Suppressor macrophage (primary cell): ENCODE results near the gene TIGD6.
"Not testable (repeated sequence)": the region's sequence is repeated elsewhere in the genome, so short reads cannot be mapped to it uniquely, and the experiment has no call there.

ENCODE experiments used
- DNase-seq, 4 experiments: peaks; one replicate each; pipeline ENCODE4 v3.0.0-alpha.2; 2020 to 2022

The TIGD6 gene

GRCh38 chr5:149969181-149969930 is 31.1 kb downstream of the TIGD6 start:
- no peak for DNase-seq

DNA sequence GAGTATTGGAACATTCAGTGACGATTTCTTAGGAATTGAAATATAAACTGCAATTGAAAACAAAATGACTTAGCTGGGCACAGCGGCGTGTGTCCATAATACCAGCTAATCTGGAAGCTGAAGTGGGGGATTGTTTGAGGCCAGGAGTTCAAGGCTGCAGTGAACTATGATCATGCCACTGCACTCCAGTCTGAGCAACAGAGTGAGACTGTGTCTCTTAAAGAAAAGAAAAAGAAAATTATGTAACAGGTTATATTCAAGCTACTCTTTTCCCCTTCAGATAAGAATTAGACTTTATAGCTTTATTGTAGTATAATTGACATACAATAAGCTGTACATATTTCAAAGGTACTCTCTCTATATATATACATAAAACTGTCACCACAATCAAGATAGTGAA is 33.5 kb downstream of the TIGD6 start:
- DNase-seq: no peak

DNA sequence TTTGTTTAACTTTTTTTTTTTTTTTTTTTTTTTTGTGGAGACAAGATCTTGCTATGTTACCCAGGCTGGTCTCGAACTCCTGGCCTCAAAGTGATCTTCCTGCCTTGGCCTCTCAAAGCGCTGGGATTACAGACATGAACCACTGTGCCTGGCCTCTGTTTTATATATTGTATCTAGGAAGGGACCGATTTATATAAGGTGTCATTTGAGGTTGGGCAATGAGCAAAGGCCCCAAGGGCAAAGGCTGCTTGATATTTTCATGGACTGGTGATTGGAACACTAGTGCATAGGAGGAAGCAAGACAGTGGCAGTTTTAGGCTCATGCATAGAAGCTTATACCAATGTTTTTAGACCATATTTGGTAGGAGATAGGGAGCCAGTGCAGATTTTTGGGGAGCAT is 36.7 kb downstream of the TIGD6 start:
- DNase-seq: no peak

DNA sequence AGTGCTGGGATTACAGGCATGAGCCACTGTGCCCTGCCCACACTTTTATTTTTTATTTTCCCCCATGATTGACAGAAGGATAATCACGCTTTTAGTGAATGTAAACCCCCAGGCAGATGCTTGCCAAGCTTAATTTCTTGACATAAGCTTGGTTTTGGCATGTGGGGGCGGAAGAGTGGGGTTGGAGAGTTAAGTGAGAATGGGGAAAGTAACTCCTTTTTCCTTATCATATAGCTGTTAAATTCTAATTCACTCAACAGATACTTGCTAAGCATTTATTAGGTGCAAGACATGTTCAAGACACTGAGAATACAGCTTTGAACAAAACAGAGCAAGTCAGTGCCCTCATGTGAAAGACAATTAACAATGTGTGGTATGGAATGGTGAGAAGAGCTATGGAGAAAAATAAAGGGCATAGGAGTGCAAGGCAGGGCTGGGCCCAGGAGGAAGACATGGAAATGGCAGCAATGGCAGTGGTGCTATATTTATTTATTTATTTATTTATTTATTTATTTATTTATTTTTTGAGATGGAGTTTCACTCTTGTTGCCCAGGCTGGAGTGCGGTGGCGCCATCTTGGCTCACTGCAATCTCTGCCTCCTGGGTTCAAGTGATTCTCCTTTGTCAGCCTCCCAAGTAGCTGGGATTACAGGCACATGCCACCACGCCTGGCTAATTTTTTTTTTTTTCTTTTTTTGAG is 37.7 kb downstream of the TIGD6 start:
- no peak for DNase-seq

DNA sequence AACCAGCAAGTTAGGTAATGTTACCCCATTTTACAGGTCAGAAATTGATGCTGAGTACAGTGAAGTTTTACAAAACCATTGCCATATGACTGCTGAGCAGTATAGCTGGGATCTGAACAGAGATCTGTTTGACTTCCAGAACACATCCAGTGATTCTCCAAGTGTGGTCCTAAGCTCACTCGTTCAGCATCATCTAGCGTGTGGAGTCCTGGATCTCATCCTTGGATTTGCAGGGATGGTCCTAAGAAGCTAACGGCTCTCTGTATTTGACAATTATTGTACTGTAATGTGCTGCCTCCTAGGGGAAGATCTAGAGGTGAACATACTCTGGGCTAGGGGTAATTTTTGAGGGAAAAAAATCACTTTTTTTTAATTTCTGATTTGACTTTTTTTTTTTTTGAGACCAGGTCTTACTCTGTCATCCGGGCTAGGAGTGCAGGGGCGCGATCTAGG is 38.5 kb downstream of the TIGD6 start:
- peak; percentile 11 to 41 (median 30) for DNase-seq

- DNase-seq: no peak
Observed at GRCh38 chr5:149961186-149961685, 39.2 kb downstream of the TIGD6 start.

GRCh38 chr5:149960272-149961185 is 39.9 kb downstream of the TIGD6 start, which contains the start of gene SLC26A2:
Gene SLC26A2, plus strand, starts transcription at chr5:149960758. Its CDS starts 16,895 bp downstream, at chr5:149977653.
- DNase-seq: peak; percentile 98 to 99 (median 98)

DNA sequence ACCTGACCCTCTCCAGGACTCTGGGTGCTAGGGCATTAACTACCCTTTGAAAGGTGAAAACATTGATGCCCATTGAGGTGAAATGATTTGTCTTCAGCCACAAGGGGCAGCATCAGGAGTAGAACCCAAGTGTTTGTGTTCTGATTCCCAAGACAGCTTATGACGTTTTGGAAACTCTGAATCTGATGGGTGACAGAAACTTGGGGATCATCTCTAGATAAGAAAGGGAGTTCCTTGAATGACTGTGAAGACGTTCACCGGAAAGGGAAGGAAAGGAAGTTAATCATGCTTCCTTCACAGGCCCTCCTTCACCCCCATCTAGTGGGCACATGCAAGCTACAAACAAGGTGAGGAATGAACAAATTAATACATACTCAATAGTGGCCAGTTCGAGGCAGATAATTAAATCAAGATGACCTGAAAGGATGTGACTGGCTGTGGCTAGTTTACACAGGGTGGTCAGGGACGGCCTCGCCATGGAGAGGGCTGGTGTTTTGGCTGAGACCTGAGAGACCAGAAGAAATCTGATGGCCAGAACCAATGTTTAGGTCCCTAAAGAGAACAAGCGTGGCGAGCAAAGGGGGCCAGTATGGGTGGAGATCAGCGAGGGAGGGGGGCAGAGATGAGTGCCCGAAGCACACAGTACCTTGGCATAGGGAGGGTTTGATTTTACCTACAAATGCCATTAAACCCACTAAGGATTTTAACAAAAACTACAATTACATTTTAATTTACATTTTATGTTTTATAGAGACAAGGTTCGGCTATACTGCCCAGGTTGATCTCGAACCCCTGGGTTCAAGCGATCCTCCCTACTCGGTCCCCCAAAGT is 40.8 kb downstream of the TIGD6 start:
- peak; percentile 53 to 83 (median 59) for DNase-seq

GRCh38 chr5:149957855-149958254 is 42.6 kb downstream of the TIGD6 start:
- no peak for DNase-seq

DNA sequence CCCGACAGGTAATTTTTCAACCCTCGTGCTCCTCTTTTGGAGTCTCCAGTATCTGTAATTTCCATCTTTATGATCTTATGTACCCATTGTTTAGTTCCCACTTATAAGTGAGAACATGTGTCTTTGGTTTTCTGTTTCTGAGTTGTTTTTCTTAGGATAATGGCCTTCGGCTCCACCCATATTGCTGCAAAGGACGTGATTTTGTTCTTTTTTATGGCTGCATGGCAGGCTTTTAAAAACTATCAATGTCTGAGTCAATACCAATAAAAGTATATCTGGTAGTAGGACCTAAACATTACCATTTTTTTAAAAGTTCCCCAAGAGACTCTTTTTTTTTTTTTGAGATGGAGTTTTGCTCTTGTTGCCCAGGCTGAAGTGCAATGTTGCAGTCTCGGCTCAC is 43.8 kb downstream of the TIGD6 start:
- no peak for DNase-seq

DNA sequence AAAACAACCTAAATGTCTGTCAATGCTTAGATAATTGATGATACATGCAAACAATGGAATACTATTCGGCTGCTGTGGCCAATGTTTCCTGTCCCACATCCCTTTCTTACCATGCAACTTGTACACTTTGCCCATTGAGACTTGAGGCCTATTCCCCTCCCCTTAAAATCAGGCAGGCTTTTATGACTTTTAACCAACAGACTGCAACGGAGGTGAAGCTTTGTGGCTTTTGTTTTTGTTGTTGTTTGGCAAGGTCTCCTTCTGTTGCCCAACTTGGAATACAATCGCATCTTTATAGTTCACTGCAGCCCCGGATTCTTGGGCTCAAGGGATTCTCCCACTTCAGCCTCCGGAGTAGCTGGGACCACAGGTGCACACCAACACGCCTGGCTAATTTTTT is 45.7 kb downstream of the TIGD6 start:
- no peak for DNase-seq

DNA sequence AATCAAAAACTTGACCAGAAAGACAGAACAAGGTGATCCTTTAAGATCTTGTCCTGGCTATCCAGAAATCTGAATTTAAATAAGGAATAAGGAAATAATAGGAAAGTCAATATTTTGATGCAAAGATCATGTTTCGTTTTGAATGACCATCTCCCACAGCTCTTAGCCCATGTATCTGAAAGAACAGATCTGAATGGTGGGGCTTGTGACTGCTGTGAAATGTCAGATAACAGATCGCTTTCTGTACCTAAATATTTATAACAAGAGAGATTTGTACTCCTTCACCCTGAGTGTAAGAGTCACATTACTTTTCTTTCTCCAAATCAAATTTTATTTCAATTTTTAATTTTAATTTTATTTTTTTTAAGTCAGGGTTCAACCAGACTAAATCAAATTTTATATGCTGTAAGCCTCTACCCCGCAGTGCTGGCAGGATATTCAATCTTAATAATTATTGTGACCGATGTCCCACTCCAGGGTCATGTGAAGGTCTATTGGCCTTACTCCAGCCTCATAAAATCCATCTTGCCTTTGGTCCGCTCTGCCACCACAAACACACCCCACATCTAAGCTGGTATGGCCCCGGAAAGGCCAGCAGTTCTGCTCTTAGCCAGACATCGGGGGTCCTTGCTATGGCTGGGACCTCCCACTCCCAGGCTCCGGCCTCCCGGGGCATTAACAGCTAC is 46.9 kb downstream of the TIGD6 start:
- no peak for DNase-seq

DNA sequence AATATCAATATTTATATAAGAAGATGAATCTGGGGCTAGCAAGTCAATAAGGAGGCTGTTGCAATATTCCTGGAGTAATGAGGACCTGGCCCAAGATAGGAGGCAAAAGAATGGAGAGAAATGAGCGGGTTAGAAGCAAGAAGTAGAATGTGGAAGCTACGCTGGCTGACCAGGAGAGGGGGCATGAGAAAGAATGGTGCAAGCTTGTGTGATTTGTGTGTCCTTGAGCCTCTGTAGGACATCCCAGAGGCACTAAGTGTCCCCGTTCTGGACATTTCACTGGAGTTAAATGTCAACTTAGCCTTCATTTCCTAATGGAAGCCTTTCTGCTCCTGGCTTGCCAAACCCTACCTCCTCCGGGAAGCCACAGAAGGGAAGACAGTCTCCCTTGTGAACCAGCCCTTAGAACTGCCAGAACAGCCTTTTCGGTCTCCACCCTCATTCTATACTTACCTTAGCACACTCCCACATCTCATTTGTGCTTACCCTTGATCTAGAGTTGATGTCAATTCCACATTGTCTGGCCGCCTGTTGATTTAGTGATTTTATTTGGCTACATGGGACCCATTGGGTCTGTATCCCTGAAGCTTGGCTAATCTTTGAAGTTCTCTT is 49.2 kb downstream of the TIGD6 start:
- no peak for DNase-seq

DNA sequence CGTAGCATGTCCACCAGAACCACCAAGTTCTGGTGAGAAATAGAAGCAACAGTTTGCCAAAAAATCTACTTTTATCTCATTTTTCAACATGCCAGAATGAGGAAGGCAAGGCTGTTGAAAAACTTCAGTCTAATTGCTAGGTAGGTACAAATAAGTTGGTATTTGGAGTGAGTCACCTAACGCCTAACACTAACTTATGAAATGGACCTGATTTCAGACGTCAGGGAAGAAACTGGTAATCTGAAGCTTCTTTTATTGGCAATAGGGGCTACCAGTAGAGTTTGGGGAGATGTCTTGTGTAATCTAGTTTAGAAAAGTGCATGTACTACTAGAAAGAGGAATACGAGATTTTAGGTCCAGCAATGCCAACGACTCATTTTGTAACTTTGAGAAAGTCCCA is 51.5 kb downstream of the TIGD6 start:
- DNase-seq: no peak

DNA sequence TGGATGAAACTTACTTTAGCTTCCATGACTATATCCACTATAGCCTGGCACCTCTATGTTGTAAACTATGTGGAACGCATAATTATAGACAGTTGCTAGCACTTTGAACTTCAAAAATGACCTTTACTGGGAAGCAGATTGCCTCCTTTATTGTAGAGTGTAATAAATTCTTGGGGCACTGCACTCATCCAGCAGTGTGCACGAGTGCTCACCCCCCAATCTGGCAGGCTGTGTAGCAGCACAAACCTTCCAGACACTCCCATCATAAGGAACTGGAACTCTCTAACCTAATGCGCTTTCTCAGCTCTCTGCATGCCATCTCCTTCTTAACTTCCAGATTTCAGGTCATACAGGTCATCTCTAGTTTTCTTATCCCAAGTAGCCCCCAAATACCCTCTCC is 54.3 kb downstream of the TIGD6 start:
- no peak for DNase-seq

DNA sequence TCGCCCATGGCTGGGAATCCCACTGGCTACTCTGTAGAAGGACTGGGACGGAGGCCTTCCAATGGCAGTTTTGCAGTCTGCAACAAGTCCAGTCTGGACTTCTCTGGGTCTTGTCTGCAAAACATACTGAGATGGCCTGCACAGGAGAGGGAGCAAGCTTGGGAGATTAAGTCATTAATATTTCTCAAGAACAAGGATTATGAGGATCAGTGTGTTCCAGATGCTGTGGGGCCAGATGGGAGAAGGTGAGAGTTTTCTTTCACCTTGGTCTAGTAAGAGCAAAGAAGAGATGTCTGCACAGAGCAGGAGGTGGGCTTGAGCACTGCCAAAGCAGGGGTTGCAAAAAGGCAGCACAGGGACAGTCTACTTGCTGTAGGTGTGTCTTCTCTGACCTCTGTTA is 55.8 kb downstream of the TIGD6 start, which contains the start of gene PDE6A:
Gene PDE6A, minus strand, starts transcription at position 128 of the 400 bp plus-strand sequence. Its CDS starts 120 bp downstream, at position 8.
- no peak for DNase-seq

- DNase-seq: not testable (repeated sequence)
Observed at GRCh38 chr5:149943177-149943949, 57.1 kb downstream of the TIGD6 start.
